Mesendoderm (in vitro differentiated cells): ENCODE results near the gene TBPL2.

Experiments used
- DNase-seq: peaks from one replicate; pipeline ENCODE4 v3.0.0; 2013
- H2AK5ac ChIP-seq: 2 replicates; pipeline ENCODE4 v1.6.1; 2013; ENCODE audit warnings: low read length, inconsistent platforms
- H2BK120ac ChIP-seq: 2 replicates; pipeline ENCODE4 v1.6.1; 2013; ENCODE audit warnings: low read depth, mild to moderate bottlenecking, low read length, moderate library complexity, mixed read lengths
- H2BK15ac ChIP-seq: replicated peaks from 2 replicates; pipeline ENCODE4 v1.6.1; 2013; ENCODE audit warnings: low read depth, mild to moderate bottlenecking, moderate library complexity
- H2BK5ac ChIP-seq: 2 replicates; pipeline ENCODE4 v1.6.1; 2013; ENCODE audit warnings: low read length, inconsistent platforms
- H3K18ac ChIP-seq: 2 replicates; pipeline ENCODE4 v1.6.1; 2013; ENCODE audit warnings: mild to moderate bottlenecking, low read length, mixed read lengths
- H3K23ac ChIP-seq: one replicate; pipeline ENCODE4 v1.6.1; 2013; ENCODE audit warnings: low read length
- H3K27ac ChIP-seq: 2 replicates; pipeline ENCODE4 v1.5.1; 2013; ENCODE audit warnings: low read depth, mild to moderate bottlenecking, inconsistent platforms, low read length, moderate library complexity
- H3K27me3 ChIP-seq: 2 replicates; pipeline ENCODE4 v1.6.1; 2013; ENCODE audit warnings: low read length, control low read depth, mild to moderate bottlenecking, inconsistent platforms; ENCODE audit not compliant: insufficient read depth, poor library complexity
- H3K36me3 ChIP-seq: 2 replicates; pipeline ENCODE4 v1.6.1; 2013; ENCODE audit warnings: low read length, inconsistent platforms; ENCODE audit not compliant: control insufficient read depth, insufficient read depth
- H3K4ac ChIP-seq: one replicate; pipeline ENCODE4 v1.6.1; 2013; ENCODE audit warnings: low read depth, mild to moderate bottlenecking, low read length, moderate library complexity
- H3K4me1 ChIP-seq: 2 replicates; pipeline ENCODE4 v1.6.1; 2013; ENCODE audit warnings: low read depth, low read length, inconsistent platforms; ENCODE audit not compliant: control insufficient read depth
- H3K4me2 ChIP-seq: 2 replicates; pipeline ENCODE4 v1.6.1; 2013; ENCODE audit warnings: low read length
- H3K4me3 ChIP-seq: 2 replicates; pipeline ENCODE4 v1.5.1; 2013; ENCODE audit warnings: mild to moderate bottlenecking, low read length
- H3K56ac ChIP-seq: one replicate; pipeline ENCODE4 v1.6.1; 2013; ENCODE audit warnings: low read length
- H3K79me1 ChIP-seq: 2 replicates; pipeline ENCODE4 v1.6.1; 2013; ENCODE audit warnings: low read length, inconsistent platforms
- H3K79me2 ChIP-seq: 2 replicates; pipeline ENCODE4 v1.6.1; 2013; ENCODE audit warnings: mild to moderate bottlenecking, low read length; ENCODE audit not compliant: control insufficient read depth, insufficient read depth
- H3K9ac ChIP-seq: 2 replicates; pipeline ENCODE4 v1.6.1; 2013; ENCODE audit warnings: low read length, inconsistent platforms
- H4K5ac ChIP-seq: one replicate; pipeline ENCODE4 v1.6.1; 2013; ENCODE audit warnings: low read length
- H4K8ac ChIP-seq: one replicate; pipeline ENCODE4 v1.6.1; 2013; ENCODE audit warnings: low read depth, mild to moderate bottlenecking, control low read depth, low read length, moderate library complexity
- WGBS: extraction: QIAGEN DNeasy Blood & Tissue Kit; methylation state at CpG from one replicate; pipeline ENCODE4 v1.1.7; 2013; ENCODE audit warnings: low lambda C conversion rate, missing lambda C conversion rate; ENCODE audit not compliant: insufficient coverage; ENCODE audit errors: extremely low coverage; 5-methylcytosine and 5-hydroxymethylcytosine counted together

The TBPL2 gene

DNA sequence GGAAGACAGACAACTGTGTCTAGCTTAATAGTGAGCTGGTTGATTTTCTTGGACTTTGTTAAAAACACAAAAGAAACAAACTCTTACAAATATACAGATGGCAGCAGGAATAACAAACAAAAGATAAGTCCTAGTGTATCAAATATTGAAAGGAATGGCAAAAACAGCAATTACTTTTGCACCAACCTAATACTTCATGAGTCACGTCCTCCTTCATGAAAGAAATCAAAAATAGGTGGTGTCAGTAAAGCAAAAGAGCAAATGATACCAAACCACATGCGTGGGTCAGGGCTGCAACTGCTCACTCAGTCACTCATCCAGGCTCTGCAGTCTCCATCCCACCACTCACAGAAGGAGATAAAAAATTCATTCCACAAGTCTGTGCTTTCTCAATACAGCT lies 40.6 kb downstream of the TBPL2 start:
- Histone ChIP-seq H3K56ac (no peak overlapping the region), H3K36me3 (no peaks in the 10 kb centered on the region), H2BK120ac (no peak overlapping the region), H2BK15ac (no peak overlapping the region), H3K18ac (no peak overlapping the region), H2BK5ac (no peak overlapping the region), H3K9ac (no peak overlapping the region), H3K79me1 (peaks cover 9% of the 10 kb centered on the region), H4K5ac (no peak overlapping the region), H3K23ac (no peak overlapping the region), H3K4me1 (no peaks in the 10 kb centered on the region), H4K8ac (no peak overlapping the region), H3K4me2 (no peak overlapping the region), H3K27me3 (no peaks in the 10 kb centered on the region), H3K27ac (no peak overlapping the region), H3K4me3 (no peak overlapping the region), H2AK5ac (no peak overlapping the region), H3K4ac (peak overlapping the region; percentile 12), H3K79me2 (peaks cover 5% of the 10 kb centered on the region)
- no CpG with 5 or more reads among the region's 2 CpGs for WGBS
- no peak for DNase-seq

DNA sequence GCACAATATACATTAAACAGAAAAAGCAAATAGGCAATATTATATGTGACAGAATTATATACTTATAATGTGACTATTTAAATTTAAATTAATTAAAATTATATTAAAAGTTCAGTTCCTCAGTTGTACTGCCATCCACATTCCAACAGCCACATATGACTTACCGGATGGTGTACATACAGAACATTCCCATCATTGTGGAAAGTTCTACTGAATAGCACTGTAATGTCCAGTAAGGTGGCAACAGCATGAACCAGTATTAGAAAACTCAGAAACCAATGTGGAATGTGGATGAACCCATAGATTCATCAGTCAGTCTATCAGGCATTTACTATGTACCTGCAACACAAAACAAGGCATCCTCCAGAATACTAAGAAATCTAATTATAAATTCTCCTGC lies 41.2 kb downstream of the TBPL2 start:
- H3K23ac ChIP-seq: no peak overlapping the region
- no peaks in the 10 kb centered on the region for H3K4me1 ChIP-seq
- H3K9ac ChIP-seq: no peak overlapping the region
- no peak overlapping the region for H2BK5ac ChIP-seq
- no peak overlapping the region for H3K56ac ChIP-seq
- peaks cover 7% of the 10 kb centered on the region for H3K79me1 ChIP-seq
- H3K18ac ChIP-seq: no peak overlapping the region
- H3K79me2 ChIP-seq: peaks cover 5% of the 10 kb centered on the region
- no peak overlapping the region for H3K4me3 ChIP-seq
- H2AK5ac ChIP-seq: no peak overlapping the region
- no peak for DNase-seq
- no peaks in the 10 kb centered on the region for H3K36me3 ChIP-seq
- WGBS: no CpG with 5 or more reads among the region's 1 CpG
- H4K8ac ChIP-seq: no peak overlapping the region
- no peak overlapping the region for H3K4me2 ChIP-seq
- H2BK15ac ChIP-seq: no peak overlapping the region
- H3K4ac ChIP-seq: no peak overlapping the region
- H3K27me3 ChIP-seq: no peaks in the 10 kb centered on the region
- H4K5ac ChIP-seq: no peak overlapping the region
- no peak overlapping the region for H2BK120ac ChIP-seq
- no peak overlapping the region for H3K27ac ChIP-seq

DNA sequence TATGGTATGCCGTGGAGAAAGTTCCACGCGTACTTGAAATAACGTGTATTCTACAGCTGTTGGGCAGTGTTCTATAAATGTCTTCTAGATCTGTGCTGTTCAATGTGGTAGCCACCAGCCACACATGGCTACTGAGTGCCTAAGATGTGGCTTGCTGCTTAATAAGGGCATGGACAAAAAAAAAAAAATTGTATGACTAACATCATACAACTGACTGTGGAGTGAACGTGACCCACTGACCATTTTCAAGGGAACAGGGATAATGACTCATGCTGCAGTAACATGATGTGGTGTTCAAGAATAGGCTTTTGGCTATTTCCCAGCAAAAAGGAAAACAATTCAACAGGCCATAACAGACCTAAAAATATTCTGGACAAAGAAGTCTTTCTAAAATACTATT lies 41.7 kb downstream of the TBPL2 start:
- Histone ChIP-seq H3K36me3 (no peaks in the 10 kb centered on the region), H2AK5ac (no peak overlapping the region), H3K4me3 (no peak overlapping the region), H3K4me1 (no peaks in the 10 kb centered on the region), H3K4ac (no peak overlapping the region), H2BK5ac (no peak overlapping the region), H2BK120ac (no peak overlapping the region), H3K79me2 (peaks cover 5% of the 10 kb centered on the region), H2BK15ac (no peak overlapping the region), H3K23ac (no peak overlapping the region), H3K4me2 (no peak overlapping the region), H3K9ac (no peak overlapping the region), H3K79me1 (peaks cover 7% of the 10 kb centered on the region), H4K8ac (no peak overlapping the region), H4K5ac (no peak overlapping the region), H3K56ac (no peak overlapping the region), H3K18ac (no peak overlapping the region), H3K27ac (no peak overlapping the region), H3K27me3 (no peaks in the 10 kb centered on the region)
- no CpG with 5 or more reads among the region's 5 CpGs for WGBS
- no peak for DNase-seq

DNA sequence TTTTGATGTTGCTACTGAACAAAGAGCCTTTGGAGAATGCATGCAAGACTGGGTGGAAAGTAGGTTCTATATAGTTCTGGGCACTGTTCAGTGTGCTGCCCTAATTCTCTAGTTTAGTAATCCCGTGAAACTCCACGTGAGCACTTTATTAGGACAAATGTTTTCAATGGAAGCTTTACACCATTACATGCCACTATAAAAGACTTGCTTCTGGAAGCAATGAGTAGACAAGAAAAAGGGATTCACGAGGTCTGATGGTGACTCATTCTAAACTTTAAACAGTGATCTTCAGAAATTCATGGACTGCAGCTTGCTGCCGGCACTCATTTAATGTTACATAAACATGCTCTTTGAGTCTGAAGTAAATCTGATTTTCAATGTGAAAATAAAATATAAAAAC lies 51.1 kb downstream of the TBPL2 start:
- Histone ChIP-seq H3K79me1 (no peaks in the 10 kb centered on the region), H3K27ac (no peak overlapping the region), H3K9ac (no peak overlapping the region), H3K56ac (no peak overlapping the region), H3K18ac (no peak overlapping the region), H2BK15ac (no peak overlapping the region), H4K5ac (no peak overlapping the region), H3K27me3 (no peaks in the 10 kb centered on the region), H2AK5ac (no peak overlapping the region), H4K8ac (no peak overlapping the region), H3K4ac (no peak overlapping the region), H3K4me3 (no peak overlapping the region), H3K23ac (no peak overlapping the region), H3K4me2 (no peak overlapping the region), H3K4me1 (no peaks in the 10 kb centered on the region), H2BK5ac (no peak overlapping the region), H3K79me2 (no peaks in the 10 kb centered on the region), H2BK120ac (no peak overlapping the region), H3K36me3 (no peaks in the 10 kb centered on the region)
- whole genome bisulfite sequencing: no CpG with 5 or more reads among the region's 4 CpGs
- DNase-seq: no peak

DNA sequence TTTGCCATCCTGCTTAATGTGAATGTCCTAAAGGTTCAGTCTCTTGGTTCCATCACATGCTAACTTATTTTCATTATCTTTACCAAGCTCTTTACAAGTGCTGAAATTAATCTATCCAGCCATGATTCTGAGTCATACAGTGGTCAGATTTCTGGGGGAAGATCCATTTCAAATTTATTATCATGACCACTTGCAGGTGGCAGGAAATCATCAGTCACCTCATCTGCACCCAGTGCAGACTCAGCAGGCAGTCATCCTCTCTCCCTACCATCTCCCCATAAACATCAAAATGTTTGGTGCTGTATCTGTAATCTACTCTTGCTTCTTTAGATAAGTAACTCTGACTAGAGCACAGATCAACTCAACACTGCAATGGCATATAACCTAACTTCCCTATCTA lies 52.3 kb downstream of the TBPL2 start:
- no peak overlapping the region for H4K5ac ChIP-seq
- H3K27ac ChIP-seq: no peak overlapping the region
- no peaks in the 10 kb centered on the region for H3K79me1 ChIP-seq
- H2AK5ac ChIP-seq: no peak overlapping the region
- no peak overlapping the region for H3K18ac ChIP-seq
- no peaks in the 10 kb centered on the region for H3K27me3 ChIP-seq
- no peak overlapping the region for H3K56ac ChIP-seq
- H3K4ac ChIP-seq: no peak overlapping the region
- H3K4me1 ChIP-seq: no peaks in the 10 kb centered on the region
- H2BK120ac ChIP-seq: no peak overlapping the region
- no peak for DNase-seq
- H4K8ac ChIP-seq: no peak overlapping the region
- no peak overlapping the region for H3K4me2 ChIP-seq
- H3K79me2 ChIP-seq: no peaks in the 10 kb centered on the region
- H3K9ac ChIP-seq: no peak overlapping the region
- H3K4me3 ChIP-seq: no peak overlapping the region
- H3K23ac ChIP-seq: no peak overlapping the region
- no peaks in the 10 kb centered on the region for H3K36me3 ChIP-seq
- no peak overlapping the region for H2BK5ac ChIP-seq
- H2BK15ac ChIP-seq: no peak overlapping the region

DNA sequence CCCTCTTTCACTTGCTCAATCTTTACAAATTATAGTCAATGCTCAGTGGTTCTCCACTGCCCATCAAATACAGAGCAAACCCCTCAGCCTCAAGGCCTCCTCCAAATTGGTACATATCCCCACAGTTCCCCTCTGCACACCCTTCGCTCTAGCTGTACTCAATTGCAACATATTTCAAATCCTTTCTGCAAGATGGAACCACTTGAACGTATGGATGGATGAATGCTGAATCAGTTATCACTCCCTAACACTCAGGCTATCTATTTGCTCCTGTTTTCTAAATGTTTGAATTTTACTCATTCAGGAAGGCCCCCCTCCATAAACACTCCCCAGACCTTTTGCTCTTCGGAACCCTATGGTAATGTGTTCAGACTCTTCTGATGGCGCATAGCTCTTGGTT lies 53.3 kb downstream of the TBPL2 start:
- Histone ChIP-seq H3K4ac (no peak overlapping the region), H3K4me1 (no peaks in the 10 kb centered on the region), H3K56ac (no peak overlapping the region), H2BK5ac (no peak overlapping the region), H2BK15ac (no peak overlapping the region), H3K27me3 (no peaks in the 10 kb centered on the region), H2AK5ac (no peak overlapping the region), H3K18ac (no peak overlapping the region), H3K79me2 (no peaks in the 10 kb centered on the region), H3K36me3 (no peaks in the 10 kb centered on the region), H3K4me2 (no peak overlapping the region), H4K8ac (no peak overlapping the region), H3K23ac (no peak overlapping the region), H4K5ac (no peak overlapping the region), H2BK120ac (no peak overlapping the region), H3K4me3 (no peak overlapping the region), H3K9ac (no peak overlapping the region), H3K27ac (no peak overlapping the region), H3K79me1 (no peaks in the 10 kb centered on the region)
- DNase-seq: no peak
- no CpG with 5 or more reads among the region's 4 CpGs for WGBS
